GM10248 (cell line): ENCODE data around the gene KCNK7.

Source experiments
- CTCF ChIA-PET: fragments of 300-600 bp; sonication (Branson Sonifier 250); formaldehyde crosslinking; extraction: SDS; loops from one replicate; lab custom pipeline; 2021; ENCODE audit warnings: antibody characterized with exemption; lab: Yijun Ruan, JAX
- POLR2A ChIA-PET: fragments of 350-650 bp; sonication (Branson Sonifier 250); formaldehyde crosslinking; extraction: SDS; loops from one replicate; lab custom pipeline; 2020; ENCODE audit warnings: antibody characterized with exemption; lab: Yijun Ruan, JAX
- DNase-seq: peaks from one replicate; pipeline ENCODE4 v3.0.0; 2012; ENCODE audit errors: extremely low spot score
- CTCF ChIP-seq: IDR thresholded peaks from 2 replicates; pipeline ENCODE4 v1.5.1; 2012; ENCODE audit warnings: mild to moderate bottlenecking, low read depth; ENCODE audit errors: extremely low read depth, missing control alignments, control extremely low read depth

The KCNK7 gene

GRCh38 chr11:65610404-65610803 is 14.8 kb upstream of the KCNK7 start:
- DNase-seq: no peak
- ChIA-PET CTCF (interaction anchor here (1.7 to 24.8 kb wide), 3 partner anchors 25 to 70 kb away, joined by 6 to 351 read pairs (median 6); partner anchors contain the start of genes EHBP1L1, FAM89B and KCNK7), POLR2A (no interaction called here)
- TF ChIP-seq CTCF: no peak

- DNase-seq: no peak
- CTCF ChIA-PET: interaction anchor here (1.7 to 24.8 kb wide), 4 partner anchors 11 to 69 kb away, joined by 5 to 351 read pairs (median 6); partner anchors contain the start of genes EHBP1L1, FAM89B and KCNK7
- no peak for TF ChIP-seq CTCF
- POLR2A ChIA-PET: interaction anchor here (1.0 to 1.5 kb wide), 2 partner anchors 9 to 102 kb away, joined by 3 read pairs; no protein-coding TSS in a partner anchor
Measured at GRCh38 chr11:65609665-65610064, 14.1 kb upstream of the KCNK7 start.

DNA sequence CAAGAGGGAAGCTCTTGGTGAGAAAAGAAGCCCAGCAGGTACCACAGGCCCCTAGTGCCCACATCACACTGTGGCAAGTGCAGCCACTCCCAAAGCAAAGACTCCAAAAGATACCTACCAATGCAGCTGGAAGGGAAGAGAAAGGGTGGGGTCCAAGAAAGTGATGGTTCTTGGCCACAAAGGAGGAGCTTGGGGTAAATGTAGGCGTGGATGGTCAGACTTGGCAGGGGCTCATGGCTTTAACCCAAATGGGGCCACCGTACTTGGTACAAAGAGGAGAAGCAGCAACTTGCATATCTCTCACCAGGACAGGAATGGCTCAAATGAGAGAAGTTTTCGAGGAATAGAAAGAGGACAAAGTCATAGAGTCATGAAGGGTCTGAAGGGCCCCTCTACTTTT is 13.6 kb upstream of the KCNK7 start:
- ChIA-PET CTCF (interaction anchor here (0.7 to 24.8 kb wide), 5 partner anchors 9 to 68 kb away, joined by 3 to 351 read pairs (median 6); partner anchors contain the start of genes EHBP1L1, FAM89B and KCNK7), POLR2A (interaction anchor here (1.0 to 1.5 kb wide), 2 partner anchors 9 to 101 kb away, joined by 3 read pairs; no protein-coding TSS in a partner anchor)
- no peak for TF ChIP-seq CTCF
- no peak for DNase-seq

DNA sequence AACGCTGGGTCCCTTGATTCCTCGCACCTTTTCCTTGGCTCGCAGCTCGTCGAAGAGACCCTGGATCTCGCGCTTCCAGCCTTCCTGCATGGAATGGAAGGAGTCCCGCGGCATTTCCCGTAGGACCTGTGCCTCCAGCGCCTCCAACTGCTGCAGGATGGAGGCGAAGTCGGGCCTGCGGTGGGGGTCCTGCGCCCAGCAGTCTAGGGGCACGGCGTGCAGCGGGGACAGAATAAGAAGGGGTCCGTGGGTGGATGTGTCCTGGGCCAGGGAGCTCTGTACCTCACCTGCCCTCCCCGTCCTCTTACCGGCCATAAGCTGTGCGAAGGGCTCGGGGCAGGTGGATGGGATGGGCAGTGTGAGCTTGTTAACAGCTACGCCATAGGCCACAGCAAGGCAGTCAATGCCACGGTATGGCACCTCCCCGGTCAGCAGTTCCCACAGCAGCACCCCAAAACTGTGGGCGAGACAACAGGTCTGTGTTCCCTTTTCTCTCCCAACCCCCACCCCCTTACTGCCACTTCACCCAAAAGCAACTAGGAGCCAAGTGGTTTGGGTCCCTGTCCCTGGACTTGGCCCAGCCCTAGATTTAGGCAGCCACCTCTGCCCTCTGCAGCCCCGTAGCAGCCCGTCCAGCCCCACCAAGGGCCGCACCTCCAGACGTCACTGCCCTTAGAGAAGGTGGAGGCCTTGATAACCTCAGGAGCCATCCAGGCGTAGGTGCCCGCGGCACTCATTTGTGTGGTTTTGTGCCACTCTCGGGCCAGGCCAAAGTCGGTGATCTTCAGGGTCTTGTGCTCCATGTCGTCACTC is 12.2 kb upstream of the KCNK7 start:
- POLR2A ChIA-PET: no interaction called here

GRCh38 chr11:65606876-65607613 is 11.4 kb upstream of the KCNK7 start:
- ChIA-PET CTCF (interaction anchor here (1.2 to 24.8 kb wide), 3 partner anchors 9 to 22 kb away, joined by 3 to 351 read pairs (median 4); partner anchors contain the start of genes EHBP1L1 and KCNK7), POLR2A (no interaction called here)
- TF ChIP-seq CTCF: no peak
- DNase-seq: no peak

More for the DNA sequence above, 12.2 kb upstream of the KCNK7 start:
- TF ChIP-seq CTCF: no peak
- DNase-seq: no peak
- CTCF ChIA-PET: interaction anchor here (1.3 to 24.8 kb wide), 3 partner anchors 10 to 67 kb away, joined by 4 to 351 read pairs (median 6); partner anchors contain the start of genes EHBP1L1 and KCNK7

GRCh38 chr11:65604258-65604657 is 8.7 kb upstream of the KCNK7 start:
- TF ChIP-seq CTCF: no peak
- POLR2A ChIA-PET: interaction anchor here (0.6 kb wide), 4 partner anchors 99 to 290 kb away, joined by 3 to 10 read pairs (median 6); partner anchors contain the start of gene CDC42EP2
- no peak for DNase-seq
- CTCF ChIA-PET: interaction anchor here (1.4 to 24.8 kb wide), 5 partner anchors 9 to 63 kb away, joined by 3 to 351 read pairs (median 6); partner anchors contain the start of genes EHBP1L1 and KCNK7
